Measurements from ENCODE around the gene WNT4. TPM values are rescaled to one million over a fixed set of nuclear protein-coding genes. Genes with fewer than 3 reads are reported as not detected.

WNT4 gene
- total RNA-seq: under 1 TPM; 0.10 to 0.32 TPM
- long read RNA-seq, donor 1: 0 reads
- long read RNA-seq, donor 2, partial matches to known transcripts: 0 of 1 reads
- long read RNA-seq, donor 2, other reads (novel, unspliced or antisense): 1 of 1 reads

DNA sequence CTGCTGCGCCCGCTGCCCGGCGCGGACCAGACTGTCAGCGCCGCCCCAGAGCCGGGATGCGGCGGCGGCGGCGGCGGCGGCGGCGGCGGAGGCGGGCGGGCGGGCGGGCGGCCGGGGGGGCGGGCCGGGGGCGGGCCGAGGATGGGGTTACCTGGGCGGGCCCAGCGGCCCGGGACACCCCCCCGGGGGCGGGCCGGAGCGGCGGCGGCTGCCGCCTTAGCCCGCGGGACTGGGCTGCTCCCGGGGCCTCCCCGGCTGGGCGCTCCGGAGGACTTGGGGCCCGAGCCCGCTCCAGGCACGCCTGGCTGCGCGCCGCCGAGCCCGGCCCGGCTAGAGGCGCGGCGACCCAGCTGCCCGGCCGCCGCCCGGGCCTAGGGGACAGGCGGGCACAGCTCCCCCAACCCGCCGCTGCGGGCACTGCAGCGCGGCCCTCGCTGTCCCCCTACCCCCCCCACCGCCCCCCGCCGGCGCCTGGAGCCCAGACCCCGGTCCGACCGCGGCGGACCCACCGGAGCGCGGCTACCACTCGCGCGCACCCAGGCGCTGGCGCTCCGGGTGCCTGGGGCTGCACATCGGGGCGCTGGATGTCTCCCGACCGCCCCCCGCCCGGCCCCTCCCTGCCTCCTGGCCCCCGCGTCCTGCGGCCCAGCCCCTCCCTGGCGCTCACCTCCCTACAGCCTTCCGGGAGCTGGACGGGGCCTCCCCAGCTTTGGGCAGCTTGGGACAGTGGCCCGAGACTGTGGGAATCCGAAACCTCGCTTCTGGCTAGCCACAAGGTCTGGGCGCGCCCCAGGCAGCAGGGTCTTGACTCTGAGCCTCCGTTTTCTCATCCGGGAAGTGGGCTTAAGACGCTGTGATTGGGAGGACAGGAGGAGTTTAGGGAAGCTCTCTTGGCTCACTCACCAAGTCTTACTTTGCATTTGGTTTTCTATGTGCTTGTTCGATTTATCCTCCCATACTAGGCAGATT, at the start of gene WNT4:
Gene WNT4 (minus strand): TSS at position 33 of the 969 bp plus-strand sequence. CDS start 175 bp downstream, outside the sequence.
- intact Hi-C loops (cut with DNase I): loop anchor here in 1 of 2 donors (5.0 kb wide), 1 partner anchor 36 kb away; no protein-coding TSS in a partner anchor
- no peak for DNase-seq (ENCODE audit: low spot score)

DNA sequence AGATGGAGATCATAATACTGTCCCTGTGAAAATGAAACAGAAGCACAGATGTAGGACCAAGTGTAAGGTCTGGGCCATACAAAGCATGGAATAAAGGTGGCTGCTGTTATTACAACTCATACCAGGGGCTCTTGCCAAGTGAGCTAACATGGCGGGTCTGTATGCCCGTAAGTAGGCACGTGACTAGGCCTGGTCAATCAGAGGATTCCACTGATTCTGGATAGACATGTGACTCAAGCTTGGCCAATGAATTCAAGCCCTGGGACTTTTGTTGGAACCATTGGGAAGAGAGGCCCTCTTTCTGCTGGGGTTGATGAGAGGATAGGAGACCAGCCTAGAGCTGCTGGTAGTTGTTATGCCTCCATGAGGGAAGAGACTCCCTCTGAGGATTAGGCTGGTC, 47.8 kb upstream of the WNT4 start:
- peak; percentile 19 for DNase-seq (ENCODE audit: low spot score)
- intact Hi-C loops (cut with DNase I): no loop called here

DNA sequence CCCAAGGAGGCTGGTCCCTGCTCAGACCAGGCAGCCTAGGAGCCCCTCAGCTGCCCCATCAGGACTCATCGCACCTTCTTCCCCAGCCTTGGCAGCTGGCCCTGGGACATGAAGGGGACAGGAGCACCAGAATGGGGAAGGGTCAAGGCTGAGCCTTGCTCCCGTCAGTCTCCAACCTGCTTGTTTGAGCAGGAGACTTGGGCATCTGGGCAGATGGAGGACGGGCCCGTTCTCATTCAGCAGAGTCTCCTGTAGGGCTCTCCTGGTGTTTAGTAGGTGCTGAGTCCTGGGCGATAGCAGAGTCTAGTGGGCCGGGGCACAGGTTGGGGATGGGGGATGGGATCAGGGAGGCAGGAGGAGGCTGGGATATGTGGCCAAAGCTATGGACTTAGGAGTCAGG, 47.4 kb upstream of the WNT4 start:
- DNase-seq (ENCODE audit: low spot score): peak; percentile 62
- intact Hi-C loops (cut with DNase I): no loop called here

DNA sequence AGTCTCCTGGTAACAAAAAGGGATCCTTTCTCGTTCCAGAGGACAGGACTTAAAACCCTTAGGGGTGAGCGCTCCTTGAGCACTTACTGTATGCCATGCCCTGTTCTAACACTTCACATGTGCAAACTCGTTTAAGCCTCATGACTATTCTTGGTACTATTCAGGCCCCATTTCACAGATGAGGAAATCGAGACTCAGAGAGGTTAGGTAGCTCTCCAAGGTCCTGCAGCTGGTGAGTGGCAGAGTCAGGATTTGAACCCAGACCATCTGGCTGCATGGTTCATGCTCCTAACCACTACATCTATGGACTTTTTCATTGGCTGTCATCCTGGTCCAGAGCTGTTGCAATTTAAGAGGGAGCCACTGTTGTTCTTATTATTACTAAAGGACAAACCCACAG, 46.7 kb upstream of the WNT4 start:
- intact Hi-C loops (cut with DNase I): no loop called here
- DNase-seq (ENCODE audit: low spot score): no peak

DNA sequence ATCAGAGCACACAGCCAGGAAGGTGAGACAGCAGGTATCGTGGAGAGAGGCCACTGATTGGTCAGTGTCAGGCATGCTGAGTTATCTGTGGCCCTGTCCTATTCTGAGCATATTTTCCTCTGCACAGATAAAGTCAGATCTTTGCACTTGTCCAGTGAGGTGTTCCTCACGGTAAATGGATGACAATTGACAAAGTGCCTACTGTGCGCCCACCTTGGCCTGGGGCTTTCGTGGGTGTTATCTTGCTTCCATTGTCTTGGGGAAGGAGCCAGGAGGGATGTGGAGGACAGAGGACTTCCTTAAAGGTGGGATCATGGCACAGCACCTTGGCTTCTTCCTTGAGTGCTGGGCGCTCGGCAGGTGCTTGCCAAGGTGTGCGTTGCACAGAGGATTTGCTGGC, 46.0 kb upstream of the WNT4 start:
- intact Hi-C loops (cut with DNase I): no loop called here
- DNase-seq (ENCODE audit: low spot score): no peak

DNA sequence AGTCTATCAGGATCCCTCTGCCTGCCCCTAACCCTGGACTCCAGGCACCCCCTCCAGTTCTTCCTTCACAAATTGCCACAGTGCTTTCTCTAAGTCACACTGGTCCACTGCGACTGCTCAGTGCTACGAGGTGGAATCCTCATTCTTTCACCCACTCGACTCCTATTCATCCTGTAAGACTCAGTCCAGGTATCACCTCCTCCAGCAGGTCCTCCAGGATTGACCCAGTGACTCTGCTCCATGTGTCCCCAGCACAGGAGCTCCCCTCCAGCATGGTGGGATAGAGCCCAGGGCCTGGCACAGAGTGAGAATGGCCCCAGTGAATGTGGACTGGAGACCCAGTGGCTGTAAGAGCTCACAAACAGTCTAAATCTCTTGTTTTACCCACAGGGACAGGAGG, 45.5 kb upstream of the WNT4 start:
- no peak for DNase-seq (ENCODE audit: low spot score)
- intact Hi-C loops (cut with DNase I): no loop called here

DNA sequence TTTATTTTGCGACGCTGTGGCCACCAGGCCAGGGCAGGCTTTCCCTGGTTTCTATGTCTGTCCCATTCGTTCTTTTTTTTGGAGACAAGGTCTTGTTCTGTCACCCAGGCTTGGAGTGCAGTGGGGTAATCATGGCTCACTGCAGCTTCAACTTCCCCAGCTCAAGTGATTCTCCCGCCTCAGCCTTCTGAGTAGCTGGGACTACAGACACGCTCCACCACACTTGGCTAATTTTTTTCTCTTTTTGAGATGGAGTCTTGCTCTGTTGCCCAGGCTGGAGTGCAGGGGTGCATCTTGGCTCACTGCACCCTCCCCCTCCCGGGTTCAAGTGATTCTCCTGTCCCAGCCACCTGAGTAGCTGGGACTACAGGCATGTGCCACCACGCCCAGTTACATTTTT, 43.4 kb upstream of the WNT4 start:
- DNase-seq (ENCODE audit: low spot score): no peak
- intact Hi-C loops (cut with DNase I): no loop called here

DNA sequence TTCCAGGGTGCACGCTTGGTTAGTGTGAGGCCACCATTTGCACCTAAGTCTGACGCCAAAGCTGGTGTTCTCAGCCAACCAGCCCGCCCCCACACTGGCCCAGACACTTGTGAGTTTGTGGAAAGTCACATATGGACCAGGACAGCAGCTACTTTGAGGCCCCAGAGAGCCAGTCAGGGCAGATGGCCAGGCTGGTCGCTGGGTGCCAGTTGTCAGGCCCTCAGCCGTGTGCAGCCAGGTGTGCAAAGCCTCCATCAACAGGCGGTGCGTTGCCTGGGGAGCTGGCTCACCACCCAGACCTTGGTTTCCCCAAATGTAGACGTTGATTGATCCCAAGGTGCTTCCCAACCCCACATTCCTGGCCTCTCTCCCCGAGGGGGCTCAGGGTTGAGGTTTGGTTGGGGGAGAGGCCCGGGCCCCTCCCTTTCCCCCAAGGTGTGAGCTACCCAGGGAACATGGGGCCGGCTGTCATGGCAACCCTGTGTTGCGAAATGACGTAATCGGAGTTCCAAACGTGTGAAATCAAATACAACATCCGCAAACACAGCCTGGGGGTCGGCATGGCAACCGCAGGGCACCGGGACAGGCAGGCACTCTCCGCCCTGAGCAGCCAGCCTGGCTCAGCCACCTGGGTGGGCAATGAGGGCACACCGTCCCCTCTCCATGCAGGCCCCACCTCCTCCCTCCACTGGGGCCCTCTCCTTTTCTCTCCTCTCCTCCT, 42.2 kb upstream of the WNT4 start:
- no peak for DNase-seq (ENCODE audit: low spot score)
- intact Hi-C loops (cut with DNase I): loop anchor here in 1 of 2 donors (1.0 kb wide), 1 partner anchor 12 kb away; no protein-coding TSS in a partner anchor

DNA sequence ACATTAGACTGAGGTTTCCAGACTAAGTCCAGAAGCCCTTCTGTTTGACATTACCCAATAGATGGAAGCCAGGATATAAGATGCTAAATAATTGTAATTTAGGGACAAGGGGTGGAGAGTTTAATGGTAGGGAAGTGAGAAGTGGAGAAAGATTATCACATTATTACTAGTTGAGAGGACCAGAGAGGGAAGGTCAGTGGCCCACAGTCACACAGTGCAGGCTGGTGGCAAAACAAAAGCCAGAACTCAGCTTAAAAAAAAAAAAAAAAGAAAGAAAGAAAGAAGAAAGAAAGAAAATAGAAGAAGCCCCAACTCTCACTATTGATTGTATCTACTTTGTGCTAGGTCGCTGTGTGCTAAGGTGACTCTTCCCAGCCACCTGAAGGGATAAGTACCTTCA, 41.6 kb upstream of the WNT4 start:
- DNase-seq (ENCODE audit: low spot score): no peak
- intact Hi-C loops (cut with DNase I): no loop called here

DNA sequence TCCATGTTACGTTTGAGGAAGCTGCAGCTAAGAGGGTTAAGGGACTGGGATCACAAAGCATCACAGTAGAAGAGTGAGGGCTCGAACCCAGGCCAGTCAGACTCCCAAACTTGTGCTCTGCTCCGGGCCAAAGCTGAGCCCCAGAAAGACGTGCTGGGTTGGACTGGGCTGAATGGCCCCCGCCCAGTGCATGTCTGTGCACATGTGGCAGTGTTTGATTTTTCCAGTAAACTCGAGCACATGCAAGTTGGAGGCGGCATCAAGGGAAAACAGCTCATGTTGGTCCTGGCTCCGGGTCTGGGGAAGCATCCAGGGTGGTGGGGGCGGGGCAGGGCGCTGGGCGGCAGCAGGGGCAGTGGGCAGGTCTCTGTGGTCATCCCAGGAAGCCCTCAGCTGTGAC, 39.8 kb upstream of the WNT4 start:
- intact Hi-C loops (cut with DNase I): no loop called here
- DNase-seq (ENCODE audit: low spot score): no peak

DNA sequence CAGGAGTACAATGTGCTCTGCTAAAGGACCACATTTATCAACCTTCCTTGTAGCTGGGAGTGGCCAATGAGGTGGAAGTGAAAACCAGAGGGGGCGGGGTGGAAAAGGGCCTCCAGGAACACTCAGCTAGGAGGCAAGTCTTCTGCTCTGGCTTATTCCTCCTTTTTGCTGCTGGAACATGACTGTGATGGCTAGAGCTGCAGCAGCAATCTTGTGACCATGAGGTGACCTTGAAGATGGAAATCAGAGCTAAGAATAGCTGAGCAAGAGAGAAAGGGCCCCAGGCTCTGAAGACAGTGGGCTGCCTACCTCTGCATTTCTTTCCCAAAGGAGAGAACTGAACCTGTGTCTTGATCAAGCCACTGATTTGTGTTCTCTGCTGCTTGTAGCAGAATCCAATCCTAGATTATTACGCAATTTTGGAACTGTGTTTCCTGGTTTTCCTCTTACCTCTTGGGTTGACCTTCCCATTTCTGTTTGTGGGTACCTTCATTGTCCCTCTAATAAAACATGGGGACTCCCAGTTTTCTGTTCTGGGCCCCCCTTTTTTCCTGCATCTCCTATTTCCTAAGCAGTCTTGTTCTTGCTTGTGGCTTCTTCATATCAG, 36.4 kb upstream of the WNT4 start:
- intact Hi-C loops (cut with DNase I): loop anchor here in 1 of 2 donors (5.0 kb wide), 1 partner anchor 797 kb away; no protein-coding TSS in a partner anchor
- DNase-seq (ENCODE audit: low spot score): no peak

DNA sequence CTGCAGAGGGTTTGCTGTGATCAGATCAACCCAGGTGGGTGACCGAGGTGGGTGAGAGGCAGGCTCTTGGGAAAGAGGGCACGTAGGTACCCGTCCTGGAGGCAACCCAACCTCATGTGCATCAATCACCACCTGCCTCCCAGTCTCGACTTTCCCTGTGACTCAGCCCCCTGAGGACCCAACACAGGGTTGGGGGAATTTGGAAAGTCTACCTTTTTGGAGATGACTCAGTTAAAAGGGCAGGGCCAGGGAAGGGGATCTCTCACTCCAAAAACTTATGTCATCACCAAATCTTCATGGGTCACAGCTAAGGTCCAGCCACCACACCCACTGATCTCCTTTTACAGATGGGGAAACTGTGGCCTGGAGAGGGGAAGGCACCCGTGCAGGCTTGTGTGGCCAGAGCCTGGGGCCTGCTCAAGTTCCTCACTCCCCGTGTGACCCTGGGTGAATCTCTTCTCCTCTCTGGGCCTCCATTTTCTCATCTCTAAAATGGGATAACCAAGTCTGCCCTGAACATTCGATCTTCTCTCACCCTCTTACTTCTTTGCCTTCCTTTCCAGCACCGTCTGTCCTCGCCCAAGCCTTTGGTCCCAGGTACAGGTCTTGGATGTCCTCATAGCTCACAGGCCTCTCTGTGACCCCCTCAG, 34.6 kb upstream of the WNT4 start:
- DNase-seq (ENCODE audit: low spot score): no peak
- intact Hi-C loops (cut with DNase I): loop anchor here in 1 of 2 donors (5.0 kb wide), 1 partner anchor 795 kb away; no protein-coding TSS in a partner anchor

DNA sequence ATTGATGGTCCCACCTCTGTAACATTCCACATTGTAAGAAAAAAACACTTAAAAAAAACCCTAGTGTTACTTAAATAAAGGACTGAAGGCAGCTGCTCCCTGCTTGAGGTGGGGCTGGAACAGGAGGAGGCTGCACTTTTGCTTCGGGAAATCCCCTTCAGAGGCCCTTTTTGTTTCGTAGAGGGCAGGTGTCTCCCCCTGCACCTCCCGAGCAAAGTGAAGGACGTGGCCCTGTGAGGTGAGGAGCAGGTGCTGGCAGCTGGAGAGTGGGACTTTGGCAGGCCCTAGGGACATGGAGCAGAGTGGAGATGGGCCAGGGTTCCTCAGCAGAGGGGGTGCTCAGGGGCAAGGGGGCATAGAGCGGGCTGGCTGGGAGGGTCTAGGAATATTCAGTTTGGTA, 33.4 kb upstream of the WNT4 start:
- intact Hi-C loops (cut with DNase I): loop anchor here in 1 of 2 donors (5.0 kb wide), 1 partner anchor 794 kb away; no protein-coding TSS in a partner anchor
- no peak for DNase-seq (ENCODE audit: low spot score)

DNA sequence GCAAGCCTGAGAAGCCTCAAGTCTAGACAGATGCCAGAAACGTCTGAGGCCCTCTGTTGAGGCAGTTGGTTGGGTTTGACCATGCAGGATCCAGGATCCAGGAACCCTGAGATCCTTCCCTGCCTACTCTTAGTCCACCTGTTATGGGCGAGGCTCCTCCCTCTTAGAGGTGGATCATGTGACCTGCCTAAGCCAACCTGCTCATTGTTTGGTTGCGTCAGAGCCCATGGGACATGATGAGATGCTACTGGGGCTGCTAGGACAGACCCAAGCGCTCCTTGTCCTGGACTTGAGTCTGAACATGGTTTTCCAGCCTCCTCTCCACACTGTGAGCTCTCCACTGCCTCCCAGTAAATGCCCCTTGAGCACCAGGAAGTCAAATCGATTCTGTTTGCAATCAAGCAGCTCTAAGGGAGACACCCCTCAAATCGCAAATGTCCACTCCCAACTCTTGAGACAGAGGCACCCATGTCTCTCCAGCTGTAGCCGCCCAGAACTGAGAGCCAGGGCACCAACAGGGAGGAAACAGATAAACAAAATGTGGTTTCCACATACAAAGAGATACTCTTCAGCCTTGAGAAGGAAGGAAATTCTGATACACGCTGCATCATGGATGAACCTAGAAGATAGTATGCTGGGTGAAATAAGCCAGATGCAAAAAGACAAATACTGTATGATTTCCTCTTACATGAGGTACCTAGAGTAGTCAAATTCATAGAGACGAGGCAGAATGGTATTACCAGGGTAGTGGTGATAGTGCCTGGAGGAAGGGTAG, 31.7 kb upstream of the WNT4 start:
- intact Hi-C loops (cut with DNase I): loop anchor here in 1 of 2 donors (5.0 kb wide), 1 partner anchor 792 kb away; no protein-coding TSS in a partner anchor
- DNase-seq (ENCODE audit: low spot score): no peak

DNA sequence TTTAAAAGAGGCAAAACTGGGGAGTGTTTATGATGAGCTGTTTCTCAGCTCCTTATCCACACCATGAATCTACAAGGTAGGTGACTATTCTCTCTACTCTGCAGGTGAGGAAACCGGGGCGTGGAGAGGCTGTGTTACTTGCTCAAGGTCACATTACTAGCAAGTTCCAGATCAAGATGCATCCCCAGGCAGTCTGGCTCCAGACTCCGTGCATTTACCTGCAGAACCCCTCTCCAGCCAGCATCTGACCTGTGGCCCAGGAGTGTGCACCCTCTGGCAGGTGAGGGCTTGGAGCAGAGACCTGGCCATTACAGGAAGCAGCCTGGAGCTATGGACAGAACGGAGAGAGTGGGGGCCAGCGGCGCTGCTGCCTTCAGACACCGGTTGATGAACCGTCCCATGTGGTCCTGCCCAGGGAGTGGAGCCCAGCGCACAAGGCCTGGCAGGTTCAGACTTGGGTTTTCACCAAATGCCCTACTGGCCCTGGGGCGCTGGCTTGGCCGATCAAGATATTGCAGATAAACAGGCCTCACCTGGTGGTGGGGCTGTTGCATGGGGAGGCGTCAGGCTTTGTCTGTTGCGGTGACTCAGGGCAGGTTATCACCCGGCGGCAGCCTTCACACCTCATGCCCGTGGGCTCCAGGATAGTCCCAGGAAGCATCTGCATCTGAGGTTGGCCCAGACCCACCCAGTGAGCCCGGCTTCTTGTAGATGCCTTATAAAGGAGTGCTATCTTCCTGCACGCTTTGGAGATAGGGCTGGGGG, 29.2 kb upstream of the WNT4 start:
- intact Hi-C loops (cut with DNase I): no loop called here
- no peak for DNase-seq (ENCODE audit: low spot score)

DNA sequence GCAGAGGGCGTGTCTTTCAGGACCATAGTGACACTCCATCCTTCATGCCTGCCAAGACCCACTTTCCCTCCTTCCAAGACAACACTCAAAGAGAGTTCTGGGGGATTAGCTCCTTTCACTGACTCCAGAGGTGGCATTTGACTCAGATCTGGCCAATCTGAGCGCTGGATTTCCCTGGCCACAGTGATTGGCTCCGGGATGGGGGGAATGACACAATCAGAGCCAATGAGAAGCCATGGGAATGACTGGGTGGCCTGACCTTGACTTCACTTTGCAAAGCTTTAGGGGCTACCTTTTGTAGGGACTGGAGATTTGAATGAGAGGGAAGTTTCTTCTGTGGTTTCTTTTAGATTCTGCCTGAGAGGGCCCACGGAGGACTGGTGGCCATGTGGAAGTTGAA, 26.9 kb upstream of the WNT4 start:
- intact Hi-C loops (cut with DNase I): no loop called here
- no peak for DNase-seq (ENCODE audit: low spot score)

DNA sequence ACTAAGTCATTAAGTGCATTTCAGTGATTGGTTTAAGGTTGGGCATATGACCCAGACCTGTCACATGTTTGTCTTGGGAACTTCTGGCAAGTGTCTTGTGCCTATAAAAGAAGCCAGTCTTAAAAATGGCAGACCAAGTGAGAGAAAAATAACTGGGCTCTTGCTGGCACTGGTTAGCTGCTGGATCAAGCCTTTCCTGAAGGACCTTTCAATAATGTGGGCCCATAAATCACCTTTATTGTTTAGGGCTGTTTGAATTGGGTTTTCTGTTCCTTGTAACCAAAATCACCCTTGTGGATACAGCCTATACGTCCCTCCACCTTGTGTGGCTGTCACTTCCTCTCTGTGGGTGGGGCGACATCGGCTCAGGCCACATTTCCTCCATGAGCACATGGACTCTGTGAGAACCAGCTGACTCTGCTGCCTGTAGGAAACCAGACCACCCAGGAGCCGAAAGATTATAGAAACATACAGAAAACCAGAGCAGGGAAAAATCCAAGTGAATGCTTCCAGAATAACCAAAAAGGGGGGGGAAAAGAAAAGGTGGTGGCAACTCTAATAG, 25.6 kb upstream of the WNT4 start:
- intact Hi-C loops (cut with DNase I): no loop called here
- no peak for DNase-seq (ENCODE audit: low spot score)
